ENCODE results near the gene SLC9A5. TPM values are rescaled to one million over a fixed set of nuclear protein-coding genes. Genes with fewer than 3 reads are reported as not detected.

SLC9A5 gene
- total RNA-seq, 1 experiment from 2014 or later, result 2.4 TPM

DNA sequence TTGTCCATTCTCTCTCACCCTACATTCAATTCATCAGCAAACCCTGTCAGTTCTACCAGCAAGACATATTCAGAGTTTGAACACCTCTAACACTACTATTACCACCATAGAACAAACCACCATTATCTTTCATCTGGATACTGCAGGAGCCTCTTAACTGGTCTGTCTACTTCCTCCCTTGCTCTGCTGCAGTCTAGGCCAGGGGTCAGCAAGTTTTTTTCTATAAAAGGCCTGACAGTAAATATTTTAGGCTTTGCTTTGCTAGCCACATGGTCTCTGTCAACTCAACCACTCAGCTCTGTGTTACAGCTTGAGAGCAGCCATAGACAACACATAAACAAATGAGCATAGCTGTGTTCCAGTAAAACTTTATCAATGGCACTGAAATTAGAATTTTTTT is 63.9 kb downstream of the SLC9A5 start:
- H3K27me3 Mint-ChIP-seq (ENCODE audit: insufficient read depth, unreplicated experiment), result no peaks in the 10 kb centered on the region
- H3K4me3 Mint-ChIP-seq (ENCODE audit: unreplicated experiment), result peak overlapping the region; percentile 0
- TF ChIP-seq, protein P1, sequence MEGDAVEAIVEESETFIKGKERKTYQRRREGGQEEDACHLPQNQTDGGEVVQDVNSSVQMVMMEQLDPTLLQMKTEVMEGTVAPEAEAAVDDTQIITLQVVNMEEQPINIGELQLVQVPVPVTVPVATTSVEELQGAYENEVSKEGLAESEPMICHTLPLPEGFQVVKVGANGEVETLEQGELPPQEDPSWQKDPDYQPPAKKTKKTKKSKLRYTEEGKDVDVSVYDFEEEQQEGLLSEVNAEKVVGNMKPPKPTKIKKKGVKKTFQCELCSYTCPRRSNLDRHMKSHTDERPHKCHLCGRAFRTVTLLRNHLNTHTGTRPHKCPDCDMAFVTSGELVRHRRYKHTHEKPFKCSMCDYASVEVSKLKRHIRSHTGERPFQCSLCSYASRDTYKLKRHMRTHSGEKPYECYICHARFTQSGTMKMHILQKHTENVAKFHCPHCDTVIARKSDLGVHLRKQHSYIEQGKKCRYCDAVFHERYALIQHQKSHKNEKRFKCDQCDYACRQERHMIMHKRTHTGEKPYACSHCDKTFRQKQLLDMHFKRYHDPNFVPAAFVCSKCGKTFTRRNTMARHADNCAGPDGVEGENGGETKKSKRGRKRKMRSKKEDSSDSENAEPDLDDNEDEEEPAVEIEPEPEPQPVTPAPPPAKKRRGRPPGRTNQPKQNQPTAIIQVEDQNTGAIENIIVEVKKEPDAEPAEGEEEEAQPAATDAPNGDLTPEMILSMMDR (IDR thresholded peaks at IDR 0.05; ENCODE audit: insufficient read depth in 1 of 2, low read depth in 1 of 2, low read length in 1 of 2, severe bottlenecking in 1 of 2, unreplicated experiment in 1 of 2), result no peak
- peaks cover 8% of the 10 kb centered on the region for H3K4me1 Mint-ChIP-seq (ENCODE audit: low read depth, unreplicated experiment)
- no TSS peak for BruUV-seq (replicated peaks)
- no peaks in the 10 kb centered on the region for H3K36me3 Mint-ChIP-seq (ENCODE audit: insufficient read depth, unreplicated experiment)
- ChIA-PET POLR2A (no interaction called here), CTCF (no interaction called here)
- intact Hi-C loops (cut with micrococcal nuclease; ENCODE audit: unreplicated experiment), result no loop called here
- no peaks in the 10 kb centered on the region for H3K9me3 Mint-ChIP-seq (ENCODE audit: unreplicated experiment)
- H3K27ac Mint-ChIP-seq (ENCODE audit: unreplicated experiment), result peak overlapping the region; percentile 43
- DNase-seq, result no peak
- Histone ChIP-seq H3K4me1 (peaks cover 5% of the 10 kb centered on the region), H3K27me3 (replicated peaks; ENCODE audit: control insufficient read depth, insufficient read depth, low read length) (no peaks in the 10 kb centered on the region), H3K4me3 (ENCODE audit: low read depth, low read length) (no peak overlapping the region), H3K36me3 (ENCODE audit: control insufficient read depth, insufficient read depth, low read length) (no peaks in the 10 kb centered on the region), H3K9me3 (no peaks in the 10 kb centered on the region)

DNA sequence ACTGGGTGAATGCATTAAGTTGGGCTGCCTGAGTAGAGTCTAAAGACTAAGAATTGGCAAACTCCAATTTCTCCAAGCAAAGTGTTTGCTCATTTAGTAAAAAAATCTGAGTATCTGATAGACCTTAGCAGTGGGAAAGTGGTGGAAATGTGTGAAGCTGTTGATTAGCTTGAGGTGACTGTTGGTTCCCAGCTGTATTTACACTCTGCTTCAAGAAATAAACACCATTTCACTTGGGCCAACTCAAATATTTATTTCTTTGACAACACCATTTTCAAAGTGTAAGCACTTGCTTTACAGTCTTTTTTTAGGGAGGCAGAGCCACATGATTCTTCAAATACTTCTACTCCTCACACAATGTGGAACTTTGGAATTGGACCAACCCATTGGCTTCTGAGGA is 69.1 kb downstream of the SLC9A5 start:
- Mint-ChIP-seq H3K27me3 (ENCODE audit: insufficient read depth, unreplicated experiment) (peaks cover 11% of the 10 kb centered on the region), H3K27ac (ENCODE audit: unreplicated experiment) (no peak overlapping the region), H3K4me3 (ENCODE audit: unreplicated experiment) (no peak overlapping the region), H3K9me3 (ENCODE audit: unreplicated experiment) (no peaks in the 10 kb centered on the region), H3K4me1 (ENCODE audit: low read depth, unreplicated experiment) (peaks cover under 1% of the 10 kb centered on the region), H3K36me3 (ENCODE audit: insufficient read depth, unreplicated experiment) (no peaks in the 10 kb centered on the region)
- Histone ChIP-seq H3K4me1 (peaks cover 4% of the 10 kb centered on the region; the same call in 1 of the 2 replicates), H3K36me3 (ENCODE audit: control insufficient read depth, insufficient read depth, low read length) (no peaks in the 10 kb centered on the region), H3K27me3 (replicated peaks; ENCODE audit: control insufficient read depth, insufficient read depth, low read length) (0 out of 2 replicates have a peak, but pooled peaks cover 1% of the 10 kb centered on the region), H3K9me3 (no peaks in the 10 kb centered on the region), H3K4me3 (ENCODE audit: low read depth, low read length) (no peak overlapping the region)
- ChIA-PET CTCF (interaction anchor here (0.7 to 1.1 kb wide), 2 partner anchors 9 to 300 kb away, joined by 4 to 5 read pairs; partner anchors contain the start of gene LRRC36), POLR2A (no interaction called here)
- TF ChIP-seq, protein P1 (IDR thresholded peaks at IDR 0.05; ENCODE audit: insufficient read depth in 1 of 2, low read depth in 1 of 2, low read length in 1 of 2, severe bottlenecking in 1 of 2, unreplicated experiment in 1 of 2), result no peak
- no peak for DNase-seq
- BruUV-seq (replicated peaks), result no TSS peak
- intact Hi-C loops (cut with micrococcal nuclease; ENCODE audit: unreplicated experiment), result no loop called here

Small RNA genes lying within 50 kb of the gene (microRNA-seq; reads per million reads assigned to microRNA genes)
- 9.1 reads per million, percentile 47 among the genes with 10 or more reads in this experiment for gene MIR328

Other genes starting within 250 kb of the SLC9A5 start
- 102 and 108 TPM in 2 replicates for gene CBFB, start 219.8 kb upstream of the SLC9A5 start, total RNA-seq (2022)
- gene PHAF1, start 139.0 kb upstream of the SLC9A5 start, total RNA-seq (2022), result 34.4 and 38.5 TPM in 2 replicates
- gene B3GNT9, start 98.0 kb upstream of the SLC9A5 start, total RNA-seq (2022), result 11.6 and 11.7 TPM in 2 replicates
- 16.8 and 18.3 TPM in 2 replicates for gene TRADD, start 89.1 kb upstream of the SLC9A5 start, total RNA-seq (2022)
- 27.6 and 31.5 TPM in 2 replicates for gene FBXL8, start 89.0 kb upstream of the SLC9A5 start, total RNA-seq (2022)
- gene HSF4, start 84.2 kb upstream of the SLC9A5 start, total RNA-seq (2022), result 39.4 and 52.0 TPM in 2 replicates
- gene NOL3, start 78.4 kb upstream of the SLC9A5 start, total RNA-seq (2022), result 17.4 and 22.4 TPM in 2 replicates
- gene MATCAP1, start 65.0 kb upstream of the SLC9A5 start, total RNA-seq (2022), result 22.2 and 28.6 TPM in 2 replicates
- gene EXOC3L1, start 58.8 kb upstream of the SLC9A5 start, total RNA-seq (2022), result 0.61 and 0.72 TPM in 2 replicates
- gene E2F4, start 56.8 kb upstream of the SLC9A5 start, total RNA-seq (2022), result 113 and 115 TPM in 2 replicates
- gene ELMO3, start 49.8 kb upstream of the SLC9A5 start, total RNA-seq (2022), result 27.8 and 28.7 TPM in 2 replicates
- 63.8 and 69.7 TPM in 2 replicates for gene TMEM208, start 21.8 kb upstream of the SLC9A5 start, total RNA-seq (2022)
- gene FHOD1, start 1.5 kb upstream of the SLC9A5 start, total RNA-seq (2022), result 59.1 and 69.0 TPM in 2 replicates
- gene PLEKHG4, start 30.6 kb downstream of the SLC9A5 start, total RNA-seq (2022), result 91.0 and 96.4 TPM in 2 replicates
- not detected in 2 replicates for gene KCTD19, start 77.8 kb downstream of the SLC9A5 start, total RNA-seq (2022)
- gene LRRC36, start 77.8 kb downstream of the SLC9A5 start, total RNA-seq (2022), result 0.79 TPM in 1 of 2 replicates, not detected in the other
- gene TPPP3, start 144.5 kb downstream of the SLC9A5 start, total RNA-seq (2022), result 0.39 and 0.56 TPM in 2 replicates
- gene ZDHHC1, start 167.5 kb downstream of the SLC9A5 start, total RNA-seq (2022), result 1.0 and 1.3 TPM in 2 replicates
- 11.3 and 12.3 TPM in 2 replicates for gene HSD11B2, start 182.1 kb downstream of the SLC9A5 start, total RNA-seq (2022)
- 107 and 110 TPM in 2 replicates for gene ATP6V0D1, start 232.2 kb downstream of the SLC9A5 start, total RNA-seq (2022)
- not detected in 2 replicates for gene AGRP, start 234.6 kb downstream of the SLC9A5 start, total RNA-seq (2022)